ENCODE results near the gene HLTF. TPM values are rescaled to one million over a fixed set of nuclear protein-coding genes. Genes with fewer than 3 reads are reported as not detected.
A peak's percentile ranks its signal among the peaks of the same experiment; 100 is the strongest.

Gene HLTF
- total and polyA plus RNA-seq, 2 of the 13 experiments (the other 11 are each of a cell fraction or from before 2014, with no cell fraction given): 12.0 to 22.9 TPM

- TF ChIP-seq, protein P1, sequence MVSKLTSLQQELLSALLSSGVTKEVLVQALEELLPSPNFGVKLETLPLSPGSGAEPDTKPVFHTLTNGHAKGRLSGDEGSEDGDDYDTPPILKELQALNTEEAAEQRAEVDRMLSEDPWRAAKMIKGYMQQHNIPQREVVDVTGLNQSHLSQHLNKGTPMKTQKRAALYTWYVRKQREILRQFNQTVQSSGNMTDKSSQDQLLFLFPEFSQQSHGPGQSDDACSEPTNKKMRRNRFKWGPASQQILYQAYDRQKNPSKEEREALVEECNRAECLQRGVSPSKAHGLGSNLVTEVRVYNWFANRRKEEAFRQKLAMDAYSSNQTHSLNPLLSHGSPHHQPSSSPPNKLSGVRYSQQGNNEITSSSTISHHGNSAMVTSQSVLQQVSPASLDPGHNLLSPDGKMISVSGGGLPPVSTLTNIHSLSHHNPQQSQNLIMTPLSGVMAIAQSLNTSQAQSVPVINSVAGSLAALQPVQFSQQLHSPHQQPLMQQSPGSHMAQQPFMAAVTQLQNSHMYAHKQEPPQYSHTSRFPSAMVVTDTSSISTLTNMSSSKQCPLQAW (CRISPR knock-in tag; IDR thresholded peaks at IDR 0.05): no peak
- TF ChIP-seq THRA (CRISPR knock-in tag; IDR thresholded peaks at IDR 0.05; ENCODE audit: borderline replicate concordance) (no peak), CEBPG (CRISPR knock-in tag; IDR thresholded peaks at IDR 0.05) (no peak), NAIF1 (CRISPR knock-in tag; IDR thresholded peaks at IDR 0.05; ENCODE audit: borderline replicate concordance) (no peak), TSC22D2 (CRISPR knock-in tag; IDR thresholded peaks at IDR 0.05; ENCODE audit: borderline replicate concordance) (peak; percentile 56; the same call in 1 of the 2 replicates), JARID2 (CRISPR knock-in tag; IDR thresholded peaks at IDR 0.05; ENCODE audit: insufficient replicate concordance) (no peak), SKI (IDR thresholded peaks at IDR 0.05; ENCODE audit: partially characterized antibody) (no peak), TCF7L2 (IDR thresholded peaks at IDR 0.05; ENCODE audit: low read depth, low read length) (no peak), GATAD1 (CRISPR knock-in tag; IDR thresholded peaks at IDR 0.05) (0 out of 2 replicates have a peak, but pooled peaks have one; percentile 32), MTA3 (CRISPR knock-in tag; IDR thresholded peaks at IDR 0.05) (no peak), ZMAT5 (CRISPR knock-in tag; IDR thresholded peaks at IDR 0.05; ENCODE audit: borderline replicate concordance, low read depth) (no peak), REL (CRISPR knock-in tag; conservative IDR thresholded peaks at IDR 0.05) (0 out of 2 replicates have a peak, but pooled peaks have one; percentile 35)
- TF ChIP-seq, protein P2, sequence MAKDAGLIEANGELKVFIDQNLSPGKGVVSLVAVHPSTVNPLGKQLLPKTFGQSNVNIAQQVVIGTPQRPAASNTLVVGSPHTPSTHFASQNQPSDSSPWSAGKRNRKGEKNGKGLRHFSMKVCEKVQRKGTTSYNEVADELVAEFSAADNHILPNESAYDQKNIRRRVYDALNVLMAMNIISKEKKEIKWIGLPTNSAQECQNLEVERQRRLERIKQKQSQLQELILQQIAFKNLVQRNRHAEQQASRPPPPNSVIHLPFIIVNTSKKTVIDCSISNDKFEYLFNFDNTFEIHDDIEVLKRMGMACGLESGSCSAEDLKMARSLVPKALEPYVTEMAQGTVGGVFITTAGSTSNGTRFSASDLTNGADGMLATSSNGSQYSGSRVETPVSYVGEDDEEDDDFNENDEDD (CRISPR knock-in tag; IDR thresholded peaks at IDR 0.05; ENCODE audit: borderline replicate concordance): peak; percentile 37; the same call in 1 of the 2 replicates
- TF ChIP-seq, protein P3, sequence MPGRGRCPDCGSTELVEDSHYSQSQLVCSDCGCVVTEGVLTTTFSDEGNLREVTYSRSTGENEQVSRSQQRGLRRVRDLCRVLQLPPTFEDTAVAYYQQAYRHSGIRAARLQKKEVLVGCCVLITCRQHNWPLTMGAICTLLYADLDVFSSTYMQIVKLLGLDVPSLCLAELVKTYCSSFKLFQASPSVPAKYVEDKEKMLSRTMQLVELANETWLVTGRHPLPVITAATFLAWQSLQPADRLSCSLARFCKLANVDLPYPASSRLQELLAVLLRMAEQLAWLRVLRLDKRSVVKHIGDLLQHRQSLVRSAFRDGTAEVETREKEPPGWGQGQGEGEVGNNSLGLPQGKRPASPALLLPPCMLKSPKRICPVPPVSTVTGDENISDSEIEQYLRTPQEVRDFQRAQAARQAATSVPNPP (CRISPR knock-in tag; IDR thresholded peaks at IDR 0.05): no peak
- TF ChIP-seq, protein P4, sequence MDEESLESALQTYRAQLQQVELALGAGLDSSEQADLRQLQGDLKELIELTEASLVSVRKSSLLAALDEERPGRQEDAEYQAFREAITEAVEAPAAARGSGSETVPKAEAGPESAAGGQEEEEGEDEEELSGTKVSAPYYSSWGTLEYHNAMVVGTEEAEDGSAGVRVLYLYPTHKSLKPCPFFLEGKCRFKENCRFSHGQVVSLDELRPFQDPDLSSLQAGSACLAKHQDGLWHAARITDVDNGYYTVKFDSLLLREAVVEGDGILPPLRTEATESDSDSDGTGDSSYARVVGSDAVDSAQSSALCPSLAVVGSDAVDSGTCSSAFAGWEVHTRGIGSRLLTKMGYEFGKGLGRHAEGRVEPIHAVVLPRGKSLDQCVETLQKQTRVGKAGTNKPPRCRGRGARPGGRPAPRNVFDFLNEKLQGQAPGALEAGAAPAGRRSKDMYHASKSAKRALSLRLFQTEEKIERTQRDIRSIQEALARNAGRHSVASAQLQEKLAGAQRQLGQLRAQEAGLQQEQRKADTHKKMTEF (CRISPR knock-in tag; IDR thresholded peaks at IDR 0.05): peak; percentile 25; the same call in 1 of the 2 replicates
- TF ChIP-seq, protein P5, sequence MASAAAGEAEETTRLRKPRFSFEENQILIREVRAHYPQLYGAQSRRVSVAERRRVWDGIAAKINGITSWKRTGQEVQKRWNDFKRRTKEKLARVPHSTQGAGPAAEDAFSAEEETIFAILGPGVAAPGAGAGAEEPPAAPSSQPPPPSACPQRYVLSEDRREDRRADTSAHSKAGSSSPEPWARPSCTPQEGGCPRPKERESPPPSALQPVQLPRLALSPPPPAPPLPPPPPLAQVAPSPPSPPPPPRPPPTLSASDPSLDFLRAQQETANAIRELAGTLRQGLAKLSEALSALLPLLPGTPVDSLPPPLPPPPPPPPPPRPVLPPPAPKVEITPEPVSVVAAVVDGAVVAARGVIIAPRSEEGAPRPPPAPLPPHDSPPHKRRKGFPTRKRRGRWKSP (CRISPR knock-in tag; IDR thresholded peaks at IDR 0.05): peak; percentile 42; the same call in 1 of the 2 replicates
Observed at GRCh38 chr3:148991219-148992026, 94.9 kb downstream of the HLTF start, which contains the start of gene GYG1 (continued).
